Progenitor cell of endocrine pancreas (in vitro differentiated cells): ENCODE results near the gene MAGI1. TPM values are rescaled to one million over a fixed set of nuclear protein-coding genes. Genes with fewer than 3 reads are reported as not detected.

Source experiments
- DNase-seq: peaks from one replicate; pipeline ENCODE4 v3.0.0; 2021; ENCODE audit warnings: low spot score; ENCODE audit not compliant: unreplicated experiment
- H3K27ac Mint-ChIP-seq: 2 replicates; pipeline ENCODE4 v1.8.0; 2021; ENCODE audit warnings: mild to moderate bottlenecking, moderate library complexity, mixed read lengths
- H3K27me3 Mint-ChIP-seq: 2 replicates; pipeline ENCODE4 v1.8.0; 2021; ENCODE audit warnings: mixed read lengths
- H3K36me3 Mint-ChIP-seq: 2 replicates; pipeline ENCODE4 v1.8.0; 2022; ENCODE audit warnings: mixed read lengths; ENCODE audit not compliant: insufficient read depth
- H3K4me1 Mint-ChIP-seq: 2 replicates; pipeline ENCODE4 v1.8.0; 2021; ENCODE audit warnings: low read depth, mixed read lengths
- H3K4me3 Mint-ChIP-seq: 2 replicates; pipeline ENCODE4 v1.8.0; 2021; ENCODE audit warnings: low read depth, mild to moderate bottlenecking, moderate library complexity, mixed read lengths
- H3K9me3 Mint-ChIP-seq: 2 replicates; pipeline ENCODE4 v1.8.0; 2021; ENCODE audit warnings: low read depth, mixed read lengths
- CTCF ChIP-seq: fragments of 200-600 bp; sonication (generic); IDR thresholded peaks from one replicate; pipeline ENCODE4 v1.5.0; 2021; ENCODE audit warnings: antibody characterized with exemption, mild to moderate bottlenecking; ENCODE audit not compliant: unreplicated experiment
- total RNA-seq: library from RNA; stranded (reverse); gene quantifications from 2 replicates; pipeline ENCODE4 v1.2.1, GENCODE V29; 2021

MAGI1 gene
- total RNA-seq, 1 donor from 2014 or later, result 142 TPM

GRCh38 chr3:65964838-65965237 lies 73.9 kb downstream of the MAGI1 start:
- no peak for TF ChIP-seq CTCF
- H3K9me3 Mint-ChIP-seq, result peaks cover 3% of the 10 kb centered on the region
- H3K27me3 Mint-ChIP-seq, result no peaks in the 10 kb centered on the region
- H3K36me3 Mint-ChIP-seq, result peaks cover 8% of the 10 kb centered on the region
- H3K4me3 Mint-ChIP-seq, result no peak overlapping the region
- H3K27ac Mint-ChIP-seq, result peak overlapping the region; percentile 85
- H3K4me1 Mint-ChIP-seq, result peaks cover 29% of the 10 kb centered on the region
- DNase-seq, result no peak

GRCh38 chr3:65963787-65964677 lies 74.7 kb downstream of the MAGI1 start:
- Mint-ChIP-seq H3K27ac (peak overlapping the region; percentile 85), H3K9me3 (peaks cover 3% of the 10 kb centered on the region), H3K4me3 (no peak overlapping the region)

DNA sequence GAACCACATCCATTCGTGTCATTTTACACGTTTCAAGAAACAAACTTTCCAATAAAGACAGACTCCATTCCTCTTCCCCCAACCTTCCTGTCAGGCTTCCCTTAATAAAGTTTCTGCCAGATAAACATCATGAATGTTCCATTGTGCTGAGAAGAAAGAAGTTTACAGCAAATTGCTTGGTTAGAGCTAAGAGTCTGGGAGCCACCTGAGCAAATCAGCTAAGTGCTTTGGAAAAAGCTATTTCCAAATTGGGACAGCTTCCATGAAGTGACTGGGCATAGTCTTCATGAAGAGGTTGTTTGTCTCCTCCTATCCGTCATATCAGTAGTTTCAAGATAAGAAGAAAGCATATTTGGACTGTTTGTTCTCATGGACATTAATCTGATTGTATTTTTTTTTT lies 77.0 kb downstream of the MAGI1 start:
- no peaks in the 10 kb centered on the region for H3K27me3 Mint-ChIP-seq
- peaks cover 10% of the 10 kb centered on the region for H3K36me3 Mint-ChIP-seq
- no peak overlapping the region for H3K4me3 Mint-ChIP-seq
- peaks cover 3% of the 10 kb centered on the region for H3K9me3 Mint-ChIP-seq
- peaks cover 36% of the 10 kb centered on the region for H3K4me1 Mint-ChIP-seq
- peak overlapping the region; percentile 93 for H3K27ac Mint-ChIP-seq
- no peak for DNase-seq
- TF ChIP-seq CTCF, result no peak

More at GRCh38 chr3:65963787-65964677, 74.7 kb downstream of the MAGI1 start:
- H3K4me1 Mint-ChIP-seq, result peaks cover 31% of the 10 kb centered on the region
- no peaks in the 10 kb centered on the region for H3K27me3 Mint-ChIP-seq
- H3K36me3 Mint-ChIP-seq, result peaks cover 10% of the 10 kb centered on the region
- no peak for DNase-seq
- no peak for TF ChIP-seq CTCF

DNA sequence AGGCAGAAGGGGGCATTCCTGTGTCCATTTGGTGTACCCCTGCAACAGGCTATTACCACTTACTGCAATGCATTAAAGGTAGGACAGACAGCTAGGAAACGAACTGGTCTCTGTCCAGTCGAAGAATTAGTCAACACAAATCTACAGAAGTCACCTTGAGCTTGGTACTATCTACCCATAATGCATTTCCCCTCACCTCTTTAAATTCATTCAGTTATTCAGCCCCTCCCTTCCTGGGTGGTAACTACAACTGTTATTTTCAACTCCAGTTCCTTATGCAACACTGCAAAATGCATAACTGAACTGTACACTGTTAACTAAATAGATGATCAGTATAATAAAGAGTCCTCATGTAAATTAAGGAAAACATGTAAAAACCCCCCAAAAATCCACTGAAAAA lies 77.6 kb downstream of the MAGI1 start:
- H3K27ac Mint-ChIP-seq, result peak overlapping the region; percentile 93
- H3K4me3 Mint-ChIP-seq, result no peak overlapping the region
- H3K9me3 Mint-ChIP-seq, result peaks cover 3% of the 10 kb centered on the region
- H3K27me3 Mint-ChIP-seq, result no peaks in the 10 kb centered on the region
- peaks cover 12% of the 10 kb centered on the region for H3K36me3 Mint-ChIP-seq
- TF ChIP-seq CTCF, result no peak
- DNase-seq, result no peak
- H3K4me1 Mint-ChIP-seq, result peaks cover 40% of the 10 kb centered on the region

GRCh38 chr3:65960087-65960486 lies 78.6 kb downstream of the MAGI1 start:
- no peak for TF ChIP-seq CTCF
- no peaks in the 10 kb centered on the region for H3K9me3 Mint-ChIP-seq
- peaks cover 49% of the 10 kb centered on the region for H3K4me1 Mint-ChIP-seq
- no peak overlapping the region for H3K4me3 Mint-ChIP-seq
- H3K27ac Mint-ChIP-seq, result peak overlapping the region; percentile 92
- H3K36me3 Mint-ChIP-seq, result peaks cover 10% of the 10 kb centered on the region
- DNase-seq, result no peak
- no peaks in the 10 kb centered on the region for H3K27me3 Mint-ChIP-seq
